IPS-NIHi7 (cell line): ENCODE measurements around the gene LRIG3.
"Not testable (repeated sequence)": the region's sequence is repeated elsewhere in the genome, so short reads cannot be mapped to it uniquely, and the experiment has no call there.

Source experiments
- DNase-seq: peaks from one replicate; pipeline ENCODE4 v3.0.0; 2012; ENCODE audit warnings: mixed read lengths; ENCODE audit errors: extremely low spot score

Gene LRIG3

DNA sequence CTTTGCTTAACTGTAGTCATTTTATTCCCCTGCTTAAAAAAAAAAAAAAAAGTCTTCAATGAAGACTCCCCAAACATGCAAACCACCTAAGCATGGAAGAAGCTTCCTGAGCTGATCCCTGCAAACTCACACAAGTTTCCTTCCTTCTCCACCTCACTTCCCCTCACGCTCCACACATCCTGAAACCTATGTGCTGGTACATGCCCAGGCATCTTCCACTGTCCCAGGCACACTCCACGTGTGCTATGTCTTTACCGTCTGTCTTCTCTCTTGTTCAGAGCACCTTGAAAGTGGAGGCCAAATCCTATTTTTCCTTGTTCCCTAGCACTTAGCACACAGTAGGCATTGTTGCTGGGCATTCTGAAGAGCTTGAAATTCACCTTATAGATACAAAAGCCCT, 13.4 kb downstream of the LRIG3 start:
- no peak for DNase-seq

DNA sequence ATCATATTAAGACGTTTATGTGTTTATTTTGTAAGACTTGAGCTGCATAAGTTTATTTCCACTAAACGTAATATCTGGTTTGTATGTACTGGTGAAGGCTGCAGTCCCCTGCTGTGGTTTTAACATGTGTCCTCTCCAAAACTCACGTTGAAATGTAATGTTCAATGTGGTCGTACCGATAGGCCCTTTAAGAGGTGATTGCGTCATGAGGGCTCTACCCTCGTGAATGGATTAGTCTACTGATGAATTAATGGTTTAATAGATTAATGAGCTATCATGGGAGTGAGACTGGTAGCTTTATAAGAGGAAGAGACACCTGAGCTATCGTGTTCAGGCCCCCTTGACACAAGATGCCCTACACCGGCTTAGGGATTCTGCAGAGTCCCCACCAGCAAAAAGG, 14.9 kb downstream of the LRIG3 start:
- DNase-seq: no peak

DNA sequence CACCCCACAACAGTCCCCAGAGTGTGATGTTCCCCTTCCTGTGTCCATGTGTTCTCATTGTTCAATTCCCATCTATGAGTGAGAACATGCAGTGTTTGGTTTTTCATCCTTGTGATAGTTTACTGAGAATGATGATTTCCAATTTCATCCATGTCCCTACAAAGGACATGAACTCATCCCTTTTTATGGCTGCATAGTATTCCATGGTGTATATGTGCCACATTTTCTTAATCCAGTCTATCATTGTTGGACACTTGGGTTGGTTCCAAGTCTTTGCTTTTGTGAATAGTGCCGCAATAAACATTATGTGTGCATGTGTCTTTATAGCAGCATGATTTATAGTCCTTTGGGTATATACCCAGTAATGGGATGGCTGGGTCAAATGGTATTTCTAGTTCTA, 17.6 kb downstream of the LRIG3 start:
- not testable (repeated sequence) for DNase-seq

DNA sequence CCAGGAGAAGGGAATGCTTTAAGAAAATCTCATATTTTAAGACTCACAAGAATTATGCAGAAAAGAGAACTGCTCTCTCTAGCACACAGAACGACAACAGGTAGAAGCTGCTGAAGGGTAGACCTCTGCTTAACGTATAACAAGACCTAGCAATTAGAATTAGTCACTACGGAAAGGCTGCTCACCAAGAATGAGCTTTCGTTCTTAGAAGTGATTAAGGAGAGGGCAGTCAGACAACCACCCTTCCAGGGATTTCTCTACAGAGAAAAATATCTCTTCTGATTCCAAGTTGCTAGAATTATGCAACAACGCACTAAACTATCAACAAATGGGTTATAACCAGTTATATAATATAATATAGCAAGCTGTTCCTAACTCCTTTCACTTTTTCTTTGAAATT, 18.6 kb downstream of the LRIG3 start:
- no peak for DNase-seq

DNA sequence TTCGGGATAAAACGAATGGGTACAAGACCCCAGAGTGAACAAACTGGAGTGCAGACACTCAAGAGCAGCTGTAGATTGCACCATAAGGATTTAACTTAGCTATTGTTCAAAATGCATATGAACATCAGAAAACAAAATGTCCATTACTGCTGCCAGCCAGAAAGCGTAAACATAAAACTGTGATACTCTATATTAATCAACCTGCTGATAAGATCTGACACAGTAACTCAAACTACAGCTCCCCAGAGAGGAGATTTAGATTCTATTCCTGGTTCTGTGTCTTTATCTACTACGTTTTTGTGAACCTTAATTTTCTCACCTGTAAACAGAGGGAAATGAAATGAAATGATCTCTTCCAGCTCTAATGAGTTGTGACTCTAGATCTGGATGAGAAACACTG, 22.3 kb downstream of the LRIG3 start:
- no peak for DNase-seq

DNA sequence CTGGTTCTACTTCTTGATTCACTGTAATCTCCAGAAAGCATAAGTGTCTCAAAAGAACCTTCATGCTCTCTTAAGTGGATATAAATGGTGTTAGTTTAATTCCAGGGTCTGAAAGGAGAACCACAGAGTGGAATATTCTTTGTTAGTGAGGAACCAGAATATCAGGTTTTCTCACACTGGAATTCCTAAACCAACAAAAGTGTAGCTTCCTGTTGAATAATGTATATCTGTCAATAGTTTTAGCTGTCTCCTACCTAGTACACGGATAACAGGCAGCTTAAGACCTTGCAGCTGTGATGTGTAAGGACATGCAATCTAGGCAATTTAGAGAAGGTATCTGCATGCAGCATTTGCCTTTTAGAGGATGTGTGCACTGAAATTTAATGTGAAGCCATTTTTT, 24.0 kb downstream of the LRIG3 start:
- no peak for DNase-seq

DNA sequence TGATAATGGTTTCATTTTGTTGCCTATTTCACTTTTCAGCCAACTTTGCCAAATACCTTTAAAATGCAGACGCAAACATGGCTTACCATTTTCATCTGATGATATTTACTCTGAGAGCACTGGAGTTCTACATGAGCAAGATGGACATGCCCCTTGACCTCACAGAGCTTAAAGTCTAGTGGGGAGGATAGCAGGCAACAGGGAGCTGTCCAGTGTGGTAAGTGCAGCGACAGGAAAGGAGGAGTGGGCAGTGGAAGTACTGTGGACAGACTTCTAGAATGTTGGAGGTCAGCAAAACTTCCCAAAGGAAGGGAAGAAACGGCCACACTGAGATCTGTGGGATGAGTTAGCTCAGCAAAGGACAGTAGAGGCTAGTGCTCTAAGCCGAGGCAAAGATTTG, 25.3 kb downstream of the LRIG3 start:
- DNase-seq: no peak

DNA sequence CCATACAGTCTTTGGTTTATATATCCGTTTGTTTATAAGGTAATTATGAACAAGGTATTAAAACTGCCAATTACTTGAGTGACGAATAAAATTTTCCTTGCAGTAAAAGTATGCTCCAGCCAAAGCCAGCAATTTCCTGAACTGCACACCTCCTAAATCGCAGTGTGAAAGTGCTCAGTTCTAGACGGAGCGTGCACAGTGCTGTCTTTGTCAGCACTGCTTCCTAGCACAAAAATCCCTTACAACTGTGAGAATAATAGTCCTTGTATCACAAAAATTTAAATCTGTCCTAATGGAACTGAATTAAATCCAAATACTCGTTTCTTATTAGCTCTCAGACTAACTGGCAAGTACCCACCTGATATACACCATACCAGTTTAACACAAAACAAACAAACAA, 26.3 kb downstream of the LRIG3 start:
- no peak for DNase-seq

DNA sequence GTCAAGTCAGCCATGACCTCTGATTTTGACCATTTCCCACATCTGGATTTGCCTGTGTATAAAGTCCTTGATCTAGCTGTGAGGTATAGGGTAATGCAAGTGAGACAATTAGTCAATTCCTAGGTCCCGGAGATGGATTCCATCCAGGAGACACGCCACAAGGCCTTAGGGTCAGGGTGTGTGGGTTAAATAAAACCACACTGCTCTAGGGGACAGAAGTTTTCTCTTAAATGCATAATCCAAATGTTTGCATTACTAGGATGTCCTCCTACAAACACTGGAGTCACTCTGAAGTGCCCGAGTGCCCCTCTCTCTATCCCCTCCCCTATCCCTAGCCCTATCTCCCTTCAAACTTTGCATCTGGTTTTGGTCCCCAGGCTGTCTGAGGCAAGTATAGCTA, 26.8 kb downstream of the LRIG3 start:
- no peak for DNase-seq

DNA sequence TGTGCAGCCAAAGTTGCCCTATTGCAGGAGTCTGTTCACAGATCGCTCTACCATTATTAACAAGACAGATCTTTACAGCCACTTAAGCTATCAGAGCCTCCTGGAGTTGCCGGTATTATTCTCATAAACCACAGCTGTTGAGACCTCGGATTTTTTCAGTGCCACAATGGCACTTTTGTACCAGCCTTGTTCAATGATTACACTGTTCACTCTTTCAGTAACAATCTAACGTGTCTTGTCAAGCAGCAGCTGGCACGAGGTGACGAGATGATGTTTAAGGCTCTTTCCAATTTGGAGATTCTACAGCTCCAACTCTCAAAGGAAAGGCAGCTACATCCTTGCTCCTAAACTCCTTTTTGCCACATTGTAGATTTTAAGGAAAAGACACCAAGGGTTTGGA, 30.7 kb downstream of the LRIG3 start:
- no peak for DNase-seq

DNA sequence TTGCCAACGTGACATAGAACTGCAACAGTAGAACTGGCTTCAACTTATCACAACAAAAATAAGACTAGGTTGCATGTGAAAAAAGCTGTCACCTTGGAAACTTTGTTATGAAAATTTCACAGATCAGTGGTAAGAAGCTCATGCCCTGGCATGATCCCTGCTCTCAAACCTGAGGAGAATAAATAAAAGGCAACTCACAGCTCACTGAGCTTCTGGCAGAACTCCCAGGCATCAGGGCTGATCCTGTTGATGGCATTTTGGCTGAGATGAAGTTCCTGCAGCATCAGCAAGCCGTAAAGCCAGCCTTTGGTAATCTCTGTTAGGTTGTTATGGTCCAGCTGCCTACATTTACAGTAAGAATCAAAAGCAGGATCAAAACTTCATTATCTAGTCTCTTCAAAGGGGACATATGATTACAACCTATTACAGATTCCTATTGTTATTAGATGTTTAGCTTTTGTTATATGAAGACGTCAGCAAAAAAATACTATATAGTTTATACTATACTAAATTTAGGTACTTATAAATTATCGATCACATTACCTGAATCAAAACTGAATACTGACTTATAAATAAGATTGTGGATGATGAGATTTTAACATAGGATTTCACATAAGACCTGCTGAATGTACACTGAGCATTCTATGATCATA, 32.0 kb downstream of the LRIG3 start:
- DNase-seq: no peak

DNA sequence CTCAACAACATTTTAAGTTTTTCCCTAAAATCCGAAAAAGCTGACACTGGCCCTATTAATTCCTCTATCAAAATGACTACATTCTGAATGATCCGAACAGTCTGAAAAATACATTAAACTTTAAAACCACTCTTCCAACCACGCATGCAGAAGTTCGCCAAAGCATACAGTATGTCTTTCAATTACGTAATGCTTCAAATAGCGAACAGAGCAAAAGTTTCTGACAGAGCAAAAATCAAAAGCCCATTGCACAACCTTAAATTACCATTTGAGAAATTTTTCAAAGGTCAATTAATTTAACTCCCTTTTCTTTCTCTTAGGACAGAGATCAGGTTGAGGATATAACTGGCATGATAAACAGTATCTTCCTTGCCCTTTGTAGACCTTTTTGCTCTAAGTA, 33.2 kb downstream of the LRIG3 start:
- DNase-seq: no peak

DNA sequence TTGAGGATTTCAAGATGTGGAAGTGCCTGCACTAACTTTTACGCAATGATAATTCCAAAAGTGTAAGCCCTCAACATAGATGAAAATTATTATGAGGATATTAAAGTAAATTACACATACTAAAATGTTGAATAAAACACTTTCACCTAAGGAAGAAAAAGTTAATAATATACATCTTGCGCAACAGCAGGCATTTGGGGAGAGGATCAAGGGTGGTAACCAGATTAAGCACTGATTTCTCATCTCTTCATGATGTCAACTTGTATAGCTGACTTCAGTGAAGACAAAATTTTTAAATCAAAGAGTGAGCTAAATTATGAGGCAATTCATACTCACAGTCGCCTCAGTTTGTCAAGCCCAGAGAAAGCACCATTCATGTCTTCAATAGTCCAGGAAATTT, 33.8 kb downstream of the LRIG3 start:
- no peak for DNase-seq

DNA sequence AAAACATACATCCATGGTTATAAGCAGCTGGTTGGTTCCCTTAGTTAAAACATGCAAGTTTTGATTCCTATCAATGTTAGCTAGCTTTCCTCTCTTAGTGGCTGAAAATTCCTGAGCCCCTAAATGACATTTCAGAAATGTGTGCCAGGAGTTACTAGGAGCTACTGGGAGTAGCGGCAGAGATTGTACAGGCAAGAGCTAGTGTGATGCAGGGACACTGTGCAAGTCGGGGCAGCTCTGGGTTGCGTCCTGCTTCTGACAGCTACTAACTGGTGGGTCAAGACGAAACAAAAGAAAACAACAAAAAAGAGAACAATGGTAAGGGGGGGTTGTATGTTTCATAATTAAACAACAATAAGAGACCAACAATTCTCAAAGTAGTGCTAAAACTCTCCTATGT, 35.4 kb downstream of the LRIG3 start:
- no peak for DNase-seq

DNA sequence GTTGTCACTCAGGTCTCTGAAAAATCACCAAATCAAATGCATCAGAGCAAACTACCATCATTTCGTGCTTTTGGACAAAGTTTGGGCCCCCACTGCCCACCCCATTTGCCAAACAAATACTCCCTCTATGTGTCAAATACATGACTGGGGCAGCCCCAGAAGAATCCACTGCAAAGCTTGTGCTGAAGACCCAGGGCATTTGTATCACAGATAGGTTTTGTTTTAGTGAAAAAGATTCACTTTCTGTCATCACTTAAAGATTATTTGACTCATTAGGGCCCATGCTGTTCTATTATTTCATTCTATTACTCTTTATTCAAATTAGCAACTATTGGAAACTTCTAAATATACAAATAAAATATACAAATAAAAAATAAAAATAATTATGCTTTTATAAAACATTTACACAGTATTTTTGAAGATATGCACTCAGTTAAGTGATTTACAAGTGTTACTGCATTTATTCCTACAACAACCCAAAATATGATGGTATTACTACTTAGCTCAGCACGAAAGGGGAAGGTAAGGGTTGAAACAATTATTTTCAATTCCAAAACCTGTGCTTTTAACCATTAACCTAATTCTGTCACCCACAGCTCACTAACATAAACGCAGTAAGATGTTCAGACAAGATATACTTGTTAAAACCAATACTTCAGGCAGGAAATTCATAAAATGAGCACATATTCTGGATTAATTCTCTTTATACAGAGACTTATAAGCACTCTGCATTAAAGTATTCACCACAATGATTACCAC, 36.5 kb downstream of the LRIG3 start:
- no peak for DNase-seq

DNA sequence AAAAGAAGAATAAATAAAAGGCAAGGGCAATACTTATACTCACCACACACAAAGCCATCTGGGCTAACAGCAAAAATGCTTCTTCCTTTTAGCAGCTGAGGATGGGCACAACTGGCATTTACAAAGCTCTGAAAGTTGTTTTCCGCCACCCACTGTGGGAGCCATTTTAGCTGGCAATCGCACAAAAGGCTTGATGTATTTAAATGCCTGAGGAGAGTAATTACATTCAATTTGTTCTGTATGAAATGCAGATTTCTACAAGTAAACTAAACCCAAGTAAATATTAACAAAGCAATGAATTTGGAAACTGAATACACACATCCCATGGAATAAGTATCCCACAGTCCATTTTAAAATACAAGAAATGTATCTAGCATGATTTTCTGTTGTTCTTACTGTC, 37.5 kb downstream of the LRIG3 start:
- DNase-seq: no peak

DNA sequence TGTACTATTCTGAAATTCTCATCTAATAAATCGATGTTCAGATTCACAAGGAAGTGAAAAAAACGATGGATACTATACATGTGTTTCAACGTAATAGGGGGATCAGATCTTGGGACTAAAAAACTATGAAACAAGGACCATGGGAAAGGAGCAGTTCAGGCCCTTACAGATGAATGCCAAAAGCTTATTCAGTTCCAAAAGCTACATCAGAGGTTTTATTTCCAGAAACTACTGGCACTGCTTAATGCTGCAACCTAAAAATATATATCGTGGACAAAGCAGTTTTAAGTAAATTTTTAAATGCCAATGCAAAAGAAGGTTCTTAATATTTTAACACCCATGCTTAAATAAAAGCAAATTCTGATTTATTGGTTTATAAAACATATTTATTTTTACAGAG, 38.5 kb downstream of the LRIG3 start:
- no peak for DNase-seq

DNA sequence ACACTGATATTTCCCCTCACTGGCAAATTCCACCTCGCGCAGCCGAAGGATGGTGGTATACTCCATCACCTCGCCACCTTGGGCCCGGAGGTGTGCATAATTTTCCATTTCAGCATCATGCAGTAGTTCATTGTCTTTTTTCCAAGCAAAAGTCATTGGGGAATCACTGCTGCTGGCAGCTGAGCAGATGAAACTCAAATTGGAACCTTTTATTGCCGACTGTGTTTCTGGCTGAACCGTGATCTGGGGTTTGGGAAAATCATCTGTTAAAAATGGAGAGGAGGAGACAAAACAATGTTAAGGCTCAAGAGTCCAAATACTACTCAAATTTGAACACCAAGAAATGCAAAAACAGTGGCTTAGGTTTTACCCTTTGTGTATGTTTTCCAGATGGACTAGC, 39.7 kb downstream of the LRIG3 start:
- DNase-seq: no peak

DNA sequence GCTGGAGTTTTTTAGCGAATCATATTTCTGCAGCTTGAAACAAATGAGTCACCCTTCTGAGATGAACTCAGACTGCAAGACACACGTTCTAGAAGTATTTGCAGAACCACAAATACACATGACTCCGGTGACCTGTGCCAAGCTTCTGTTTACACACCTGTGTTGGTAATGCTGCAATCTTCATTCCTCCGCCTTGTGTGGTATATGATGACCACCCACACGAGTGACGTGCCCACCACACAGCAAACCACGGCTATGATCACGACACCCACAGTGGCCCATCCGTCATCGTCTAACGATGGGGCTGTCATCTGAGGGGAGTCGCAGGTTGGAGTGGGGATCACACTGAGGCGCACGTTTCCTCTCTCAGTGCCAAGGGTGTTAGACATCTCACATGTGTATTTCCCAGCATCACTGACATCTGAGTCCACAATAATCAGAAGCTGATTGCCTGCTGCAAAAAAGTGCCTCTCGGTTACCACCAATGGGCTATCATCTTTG, 43.0 kb downstream of the LRIG3 start:
- no peak for DNase-seq

DNA sequence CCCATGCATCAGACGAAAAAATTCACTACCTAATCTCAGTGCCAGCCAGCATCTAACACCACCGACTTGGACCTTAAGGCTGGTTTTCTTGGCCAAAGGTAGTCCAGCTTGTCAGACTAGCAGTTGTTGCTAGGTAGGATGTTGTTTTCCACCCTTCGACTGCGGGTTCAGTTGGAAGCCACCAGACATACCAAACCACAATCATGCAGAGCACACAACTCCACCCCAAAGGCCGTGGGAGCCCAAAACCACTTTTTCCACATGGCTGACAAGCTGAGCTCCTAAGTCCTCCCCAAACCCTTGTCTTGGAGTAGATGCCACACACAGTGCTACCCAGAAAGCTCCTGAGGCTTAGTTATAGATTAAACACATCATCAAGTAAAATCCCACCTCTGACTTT, 46.8 kb downstream of the LRIG3 start:
- no peak for DNase-seq

DNA sequence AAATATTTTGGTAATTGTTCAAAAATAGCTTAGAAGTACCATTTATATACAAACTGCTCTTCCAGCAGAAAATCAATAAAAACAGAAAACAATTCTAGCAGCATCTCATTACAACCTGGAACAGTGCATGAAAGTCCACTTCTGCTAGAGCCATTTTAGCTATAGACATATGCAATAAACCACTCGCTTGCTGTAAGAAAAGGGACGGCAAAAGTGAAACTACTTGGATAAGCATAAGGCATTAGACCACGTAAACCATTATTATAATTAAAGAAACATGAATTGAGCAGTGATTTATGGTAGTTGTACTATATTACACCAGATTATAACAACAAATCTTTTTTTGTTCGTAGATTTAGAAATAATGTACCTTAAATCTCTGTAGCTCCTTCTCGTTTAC, 48.7 kb downstream of the LRIG3 start:
- DNase-seq: no peak

DNA sequence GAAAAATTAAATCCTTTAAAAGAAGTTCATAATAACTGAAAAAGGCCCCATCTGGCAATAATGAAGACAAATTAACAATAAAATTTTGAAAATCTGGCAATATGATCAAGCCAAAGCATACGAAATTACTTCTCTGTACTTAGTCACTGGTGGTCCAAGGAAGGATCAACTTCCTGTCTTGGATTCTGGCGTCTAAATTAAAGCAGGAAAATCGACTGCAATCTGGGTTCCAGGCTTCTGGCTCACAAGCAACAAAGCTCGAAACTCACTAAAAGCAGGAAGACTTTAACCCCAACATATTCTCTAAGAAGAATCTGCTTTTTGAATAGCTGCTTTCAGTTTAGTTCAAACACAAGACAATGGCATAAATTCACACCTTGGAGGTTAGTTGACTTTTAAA, 49.7 kb downstream of the LRIG3 start:
- no peak for DNase-seq

DNA sequence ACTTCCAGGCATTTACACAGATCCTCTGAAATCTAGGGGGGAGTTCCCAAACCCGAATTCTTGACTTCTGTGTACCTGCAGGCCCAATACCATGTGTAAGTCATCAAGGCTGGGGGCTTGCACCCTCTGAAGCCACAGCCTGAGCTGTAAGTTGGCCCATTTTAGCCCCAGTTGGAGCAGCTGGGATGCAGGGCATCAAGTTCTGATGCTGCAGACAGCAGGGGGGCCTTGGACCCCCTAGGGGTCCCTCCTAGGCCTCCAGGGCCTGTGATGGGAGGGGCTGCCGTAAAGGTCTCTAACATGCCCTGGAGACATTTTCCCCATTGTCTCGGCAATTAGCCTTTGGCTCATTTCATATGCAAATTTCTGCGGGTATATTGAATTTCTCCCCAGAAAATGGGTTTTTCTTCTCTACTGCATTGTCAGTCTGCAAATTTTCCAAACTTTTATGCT, 59.5 kb downstream of the LRIG3 start:
- DNase-seq: no peak
